Gastrocnemius medialis (tissue), 4 donors: ENCODE data around the gene SSX4.
"Not testable (repeated sequence)": the region's sequence is repeated elsewhere in the genome, so short reads cannot be mapped to it uniquely, and the experiment has no call there.

ENCODE experiments used
- POLR2A ChIP-seq, 2 donors: fragments of 450-650 bp; IDR thresholded peaks; one replicate each; pipeline ENCODE4 v1.6.1; 2017; ENCODE audit warnings: antibody characterized with exemption in 2 of 2, mild to moderate bottlenecking in 2 of 2, moderate library complexity in 2 of 2
- TF ChIP-seq, protein P1 (sequence below), 5 experiments: fragments of 450-650 bp in 3 of 5; fragments of 200-600 bp in 2 of 5; sonication (generic) in 2 of 5; IDR thresholded peaks in 4 of 5; conservative IDR thresholded peaks in 1 of 5; 1 replicate in 4 of 5; 2 replicates in 1 of 5; pipeline ENCODE4 v1.5.1; 2016 to 2019; ENCODE audit warnings: antibody characterized with exemption in 5 of 5, mild to moderate bottlenecking in 3 of 5, moderate library complexity in 3 of 5

DNA sequence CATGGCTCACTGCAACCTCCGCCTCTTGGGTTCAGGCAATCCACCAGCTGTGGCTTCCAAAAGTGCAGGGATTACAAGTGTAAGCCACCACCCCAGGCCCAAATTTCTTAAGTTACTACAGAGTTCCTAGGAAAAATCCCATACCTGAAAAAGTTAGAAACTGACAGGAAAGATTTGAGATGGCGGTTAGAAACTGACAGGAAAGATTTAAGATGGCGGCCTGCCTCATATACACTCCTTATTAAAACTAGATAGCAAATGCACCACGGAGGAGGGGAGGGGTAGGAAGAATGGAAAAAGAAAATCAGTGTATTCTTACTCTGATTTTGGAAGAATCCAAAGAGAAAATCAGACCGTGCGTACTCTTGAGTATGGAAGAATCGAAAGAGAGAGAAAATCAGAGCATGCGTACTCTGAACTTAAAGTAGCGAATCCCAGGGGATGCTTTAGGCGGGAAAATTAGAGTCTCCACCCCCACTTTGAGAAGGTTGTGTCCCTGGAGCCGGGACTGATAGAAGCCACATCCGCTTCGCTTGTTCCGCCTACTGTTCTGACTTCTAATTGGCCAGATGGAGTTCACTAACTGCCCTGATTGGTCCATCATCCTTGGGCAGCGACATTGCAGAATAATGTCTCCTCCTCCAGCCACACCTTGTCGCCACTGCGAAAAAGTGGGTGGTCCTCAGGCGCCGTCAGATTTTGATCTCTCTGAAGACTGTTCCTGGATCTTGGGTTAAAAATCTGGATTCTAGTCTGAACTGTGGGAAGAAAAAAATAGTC is 26.8 kb upstream of the SSX4 start, which contains the start of gene SSX3:
- TF ChIP-seq, protein P1, sequence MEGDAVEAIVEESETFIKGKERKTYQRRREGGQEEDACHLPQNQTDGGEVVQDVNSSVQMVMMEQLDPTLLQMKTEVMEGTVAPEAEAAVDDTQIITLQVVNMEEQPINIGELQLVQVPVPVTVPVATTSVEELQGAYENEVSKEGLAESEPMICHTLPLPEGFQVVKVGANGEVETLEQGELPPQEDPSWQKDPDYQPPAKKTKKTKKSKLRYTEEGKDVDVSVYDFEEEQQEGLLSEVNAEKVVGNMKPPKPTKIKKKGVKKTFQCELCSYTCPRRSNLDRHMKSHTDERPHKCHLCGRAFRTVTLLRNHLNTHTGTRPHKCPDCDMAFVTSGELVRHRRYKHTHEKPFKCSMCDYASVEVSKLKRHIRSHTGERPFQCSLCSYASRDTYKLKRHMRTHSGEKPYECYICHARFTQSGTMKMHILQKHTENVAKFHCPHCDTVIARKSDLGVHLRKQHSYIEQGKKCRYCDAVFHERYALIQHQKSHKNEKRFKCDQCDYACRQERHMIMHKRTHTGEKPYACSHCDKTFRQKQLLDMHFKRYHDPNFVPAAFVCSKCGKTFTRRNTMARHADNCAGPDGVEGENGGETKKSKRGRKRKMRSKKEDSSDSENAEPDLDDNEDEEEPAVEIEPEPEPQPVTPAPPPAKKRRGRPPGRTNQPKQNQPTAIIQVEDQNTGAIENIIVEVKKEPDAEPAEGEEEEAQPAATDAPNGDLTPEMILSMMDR (IDR thresholded peaks at IDR 0.05 in 4 of 5, conservative IDR thresholded peaks at IDR 0.05 in 1 of 5): not testable (repeated sequence)
- TF ChIP-seq POLR2A (IDR thresholded peaks at IDR 0.05): not testable (repeated sequence)
